ENCODE results near the gene KLK14. TPM values are rescaled to one million over a fixed set of nuclear protein-coding genes. Genes with fewer than 3 reads are reported as not detected.

Gene KLK14
- total and polyA plus RNA-seq, 2 experiments from 2014 or later, result 0.42 TPM; not detected in 1

DNA sequence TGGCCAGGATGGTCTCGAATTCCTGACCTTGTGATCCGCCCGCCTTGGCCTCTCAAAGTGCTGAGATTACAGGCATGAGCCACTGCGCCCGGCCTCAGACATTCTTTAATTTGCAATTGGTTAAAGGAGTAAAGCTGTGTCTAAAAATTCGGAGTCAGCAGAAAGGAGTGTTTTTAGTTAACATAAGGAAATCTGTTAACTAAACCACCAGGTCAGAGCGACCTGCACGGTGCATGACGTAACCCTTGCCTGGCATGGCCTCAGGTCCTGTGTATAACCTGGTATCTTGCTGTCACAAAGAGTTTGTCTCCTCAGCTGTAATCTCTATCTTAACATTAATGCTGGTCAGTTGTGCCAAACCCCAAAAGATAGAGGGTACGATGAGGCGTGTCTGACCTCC lies 38.4 kb downstream of the KLK14 start (continued):
- no peak for TF ChIP-seq CTCF (conservative IDR thresholded peaks at IDR 0.05; ENCODE audit: low read depth in 2 of 2)
- TF ChIP-seq EZH2 (IDR thresholded peaks at IDR 0.05; ENCODE audit: low read depth, unreplicated experiment), result no peak
- no peak for TF ChIP-seq ETS1 (IDR thresholded peaks at IDR 0.05)

DNA sequence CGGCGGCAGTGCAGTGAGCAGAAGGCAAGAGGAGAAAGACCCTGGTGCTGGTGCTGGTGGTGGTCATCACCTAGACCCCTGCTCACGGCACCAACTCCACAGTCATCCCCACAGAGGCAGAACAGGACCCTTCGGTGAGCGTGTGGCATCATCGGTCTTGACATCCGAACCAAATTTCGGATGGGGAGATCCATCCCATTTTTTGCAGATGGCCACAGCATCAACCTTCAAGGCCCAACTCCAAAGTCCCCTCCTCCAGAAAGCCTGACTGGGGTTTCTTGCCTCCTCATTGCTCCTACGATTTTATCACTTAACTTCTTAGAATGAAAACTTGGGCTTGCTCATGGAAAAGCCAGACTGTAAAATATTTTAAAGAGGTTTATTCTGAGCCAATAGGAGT lies 39.2 kb downstream of the KLK14 start:
- no peak for ATAC-seq
- Histone ChIP-seq H3K36me3 (ENCODE audit: insufficient read depth) (no peaks in the 10 kb centered on the region), H3F3A (replicated peaks; ENCODE audit: low read depth) (no peaks in the 10 kb centered on the region; the same call in 1 of the 2 replicates), H3K27me3 (ENCODE audit: insufficient read depth) (no peaks in the 10 kb centered on the region), H3K27ac (ENCODE audit: low read depth) (no peak overlapping the region), H3K4me3 (no peak overlapping the region), H3K4me2 (peak overlapping the region; percentile 64; the same call in 1 of the 2 replicates), H3K9me2 (ENCODE audit: insufficient read depth) (no peaks in the 10 kb centered on the region), H2AFZ (peak overlapping the region; percentile 79), H4K20me1 (replicated peaks; ENCODE audit: insufficient read depth) (no peaks in the 10 kb centered on the region), H3K79me2 (replicated peaks; ENCODE audit: insufficient read depth) (no peaks in the 10 kb centered on the region), H3K4me1 (ENCODE audit: insufficient read depth) (peaks cover 32% of the 10 kb centered on the region)
- peak; percentile 43 for DNase-seq (ENCODE audit: low spot score)
- peaks cover 6% of the 10 kb centered on the region; the same call in 1 of the 3 replicates for H3K36me3 Mint-ChIP-seq (ENCODE audit: low read depth)
- peaks cover 29% of the 10 kb centered on the region for H3K4me1 Mint-ChIP-seq
- H3K27me3 Mint-ChIP-seq (ENCODE audit: insufficient read depth, low read depth, poor library complexity), result peaks cover 12% of the 10 kb centered on the region
- H3K4me3 Mint-ChIP-seq, result no peak overlapping the region
- TF ChIP-seq ETS1 (IDR thresholded peaks at IDR 0.05), result no peak
- TF ChIP-seq POLR2AphosphoS5 (IDR thresholded peaks at IDR 0.05; ENCODE audit: low read depth), result no peak
- TF ChIP-seq ZNF462 (CRISPR knock-in tag; IDR thresholded peaks at IDR 0.05), result no peak
- peaks cover 15% of the 10 kb centered on the region for H3K9me3 Mint-ChIP-seq
- H3K27ac Mint-ChIP-seq, result no peak overlapping the region
